Measurements from ENCODE around the gene SLC40A1.

DNA sequence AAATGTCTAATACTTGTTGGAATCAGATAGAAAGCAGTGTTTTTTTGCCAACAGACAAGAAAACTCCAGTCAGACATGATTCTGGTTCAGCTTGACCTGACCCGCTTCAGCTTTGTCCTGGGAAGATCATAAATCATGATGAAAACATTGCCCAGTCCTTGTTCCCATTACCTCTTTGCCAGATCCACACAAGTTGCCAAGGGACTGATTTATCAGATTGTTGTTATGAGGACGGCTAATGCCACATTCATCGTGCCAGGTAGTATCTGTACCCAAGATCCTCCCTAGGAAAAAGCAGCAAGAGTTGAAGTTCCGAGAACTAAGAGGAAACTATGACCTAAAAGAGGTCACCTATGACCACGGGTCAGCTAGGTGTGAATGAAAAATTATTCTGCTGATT lies 39.0 kb downstream of the SLC40A1 start:
- TF ChIP-seq, protein P1, sequence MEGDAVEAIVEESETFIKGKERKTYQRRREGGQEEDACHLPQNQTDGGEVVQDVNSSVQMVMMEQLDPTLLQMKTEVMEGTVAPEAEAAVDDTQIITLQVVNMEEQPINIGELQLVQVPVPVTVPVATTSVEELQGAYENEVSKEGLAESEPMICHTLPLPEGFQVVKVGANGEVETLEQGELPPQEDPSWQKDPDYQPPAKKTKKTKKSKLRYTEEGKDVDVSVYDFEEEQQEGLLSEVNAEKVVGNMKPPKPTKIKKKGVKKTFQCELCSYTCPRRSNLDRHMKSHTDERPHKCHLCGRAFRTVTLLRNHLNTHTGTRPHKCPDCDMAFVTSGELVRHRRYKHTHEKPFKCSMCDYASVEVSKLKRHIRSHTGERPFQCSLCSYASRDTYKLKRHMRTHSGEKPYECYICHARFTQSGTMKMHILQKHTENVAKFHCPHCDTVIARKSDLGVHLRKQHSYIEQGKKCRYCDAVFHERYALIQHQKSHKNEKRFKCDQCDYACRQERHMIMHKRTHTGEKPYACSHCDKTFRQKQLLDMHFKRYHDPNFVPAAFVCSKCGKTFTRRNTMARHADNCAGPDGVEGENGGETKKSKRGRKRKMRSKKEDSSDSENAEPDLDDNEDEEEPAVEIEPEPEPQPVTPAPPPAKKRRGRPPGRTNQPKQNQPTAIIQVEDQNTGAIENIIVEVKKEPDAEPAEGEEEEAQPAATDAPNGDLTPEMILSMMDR (IDR thresholded peaks at IDR 0.05), result no peak
- no peak for TF ChIP-seq POLR2A (IDR thresholded peaks at IDR 0.05)
